Measurements from ENCODE around the gene ADAMTS20.

ADAMTS20 gene

DNA sequence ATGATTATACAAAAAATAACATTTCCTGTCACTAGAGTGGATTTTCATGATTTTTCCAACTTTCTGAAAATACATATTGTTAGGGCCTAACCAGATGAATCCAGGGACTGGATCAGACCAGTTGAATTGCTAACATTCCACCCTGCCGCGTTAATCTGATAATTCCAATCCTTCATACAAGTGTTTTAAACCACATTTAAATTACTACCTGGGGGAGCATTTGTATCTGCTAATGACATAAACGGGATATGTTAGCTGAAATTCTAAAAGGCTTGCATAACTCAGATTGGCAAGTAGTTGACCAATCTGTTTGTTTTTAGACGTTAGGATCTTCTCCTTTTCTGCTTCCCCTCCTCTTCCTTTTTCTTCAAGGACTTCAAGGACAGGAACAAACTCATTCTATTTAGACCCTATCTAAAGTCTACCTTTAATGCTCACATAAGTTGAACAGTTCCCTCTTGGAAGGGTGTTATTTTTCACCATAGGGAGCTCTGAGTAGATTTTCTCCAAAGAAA is 239.0 kb downstream of the ADAMTS20 start:
- DNase-seq, result no peak

DNA sequence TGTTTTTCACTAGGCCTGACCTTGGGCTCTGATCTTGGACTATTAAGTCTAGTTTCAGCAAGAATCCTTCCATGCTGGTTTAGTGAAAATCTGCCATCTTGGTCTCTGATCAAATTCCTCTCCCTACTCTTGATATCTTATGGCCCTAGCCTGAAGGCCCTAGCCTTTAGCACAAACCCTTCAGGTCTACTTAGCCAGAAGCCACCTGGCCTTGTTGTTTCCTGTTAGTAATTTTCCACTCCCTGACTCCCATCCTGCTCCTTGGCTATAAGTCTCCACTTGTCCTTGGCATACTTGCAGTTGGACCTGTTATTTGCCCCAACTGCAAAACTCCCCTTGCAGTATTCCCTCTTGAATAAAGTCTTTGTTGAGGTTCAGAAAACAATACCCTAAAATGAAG is 241.4 kb downstream of the ADAMTS20 start:
- no peak for DNase-seq

DNA sequence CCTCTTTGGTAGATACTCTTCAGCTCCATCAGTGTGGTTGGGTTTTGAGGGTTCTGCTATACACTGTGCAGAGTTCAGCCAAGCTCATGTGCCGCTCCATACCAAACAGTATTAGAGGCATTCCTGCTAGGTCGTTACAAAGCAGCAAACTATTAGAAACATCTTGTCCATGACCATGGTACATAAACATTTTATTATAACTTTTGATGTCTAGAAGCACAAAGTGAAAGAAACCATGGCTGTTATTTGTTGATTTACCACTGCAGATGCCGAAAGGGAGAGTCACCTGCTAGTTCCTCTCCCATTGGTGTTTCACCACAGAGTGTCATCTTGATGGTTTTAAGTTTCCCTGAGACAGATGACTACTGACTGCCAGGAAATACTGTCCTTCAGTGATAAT is 242.0 kb downstream of the ADAMTS20 start:
- no peak for DNase-seq

DNA sequence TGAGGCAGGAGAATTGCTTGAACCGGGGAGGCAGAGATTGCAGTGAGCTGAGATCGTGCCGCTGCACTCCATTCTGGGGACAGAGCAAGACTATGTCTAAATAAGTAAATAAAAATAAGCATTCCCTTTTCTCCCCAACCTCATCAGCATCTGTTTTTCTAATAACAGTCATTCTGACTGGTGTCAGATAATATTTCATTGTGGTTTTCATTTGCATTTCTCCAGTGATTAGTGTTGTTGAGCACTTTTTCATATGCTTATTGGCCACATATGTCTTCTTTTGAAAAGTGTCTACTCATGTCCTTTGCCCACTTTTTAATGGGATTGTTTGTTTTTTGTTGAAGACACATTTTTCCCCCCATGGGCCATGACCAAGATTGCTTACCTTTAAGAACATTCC is 243.2 kb downstream of the ADAMTS20 start:
- no peak for DNase-seq

DNA sequence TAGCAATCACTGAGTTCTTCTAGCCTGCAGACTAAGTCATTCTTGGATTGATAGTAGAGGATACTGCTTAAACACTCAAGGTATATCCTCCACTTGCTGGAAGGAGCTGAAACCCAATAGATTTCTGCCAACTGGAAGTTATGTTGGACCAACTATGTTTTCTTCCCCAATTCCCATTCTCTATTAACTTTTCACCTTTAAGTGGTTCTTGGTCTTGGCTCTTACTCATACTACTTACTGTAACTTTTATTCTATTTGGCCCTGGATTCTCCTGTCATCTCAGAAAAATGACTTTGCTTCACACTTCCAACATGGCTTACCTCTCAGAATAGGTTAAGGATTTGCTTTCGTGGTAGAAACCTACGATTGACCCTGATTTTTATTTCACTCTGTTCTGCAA is 244.9 kb downstream of the ADAMTS20 start:
- DNase-seq, result no peak

DNA sequence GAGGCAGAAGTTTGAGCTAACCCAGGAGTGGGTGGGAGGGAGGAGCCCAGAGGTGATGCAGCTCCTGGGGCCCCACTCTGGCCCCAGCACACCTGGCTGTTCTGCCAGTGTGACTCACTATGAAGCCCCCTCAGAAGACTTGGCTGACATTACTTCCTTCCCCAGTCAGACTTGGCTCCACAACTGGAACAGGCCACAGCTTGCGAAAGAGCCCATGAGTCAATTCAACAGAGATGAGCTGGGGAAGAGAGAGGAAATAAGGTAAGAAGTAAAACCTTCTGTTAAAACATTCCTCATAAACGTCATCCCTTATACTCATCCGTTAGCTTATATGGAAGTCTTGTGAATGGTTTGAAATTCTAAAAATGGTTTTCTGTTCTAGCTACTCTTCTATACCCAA is 245.9 kb downstream of the ADAMTS20 start:
- no peak for DNase-seq

DNA sequence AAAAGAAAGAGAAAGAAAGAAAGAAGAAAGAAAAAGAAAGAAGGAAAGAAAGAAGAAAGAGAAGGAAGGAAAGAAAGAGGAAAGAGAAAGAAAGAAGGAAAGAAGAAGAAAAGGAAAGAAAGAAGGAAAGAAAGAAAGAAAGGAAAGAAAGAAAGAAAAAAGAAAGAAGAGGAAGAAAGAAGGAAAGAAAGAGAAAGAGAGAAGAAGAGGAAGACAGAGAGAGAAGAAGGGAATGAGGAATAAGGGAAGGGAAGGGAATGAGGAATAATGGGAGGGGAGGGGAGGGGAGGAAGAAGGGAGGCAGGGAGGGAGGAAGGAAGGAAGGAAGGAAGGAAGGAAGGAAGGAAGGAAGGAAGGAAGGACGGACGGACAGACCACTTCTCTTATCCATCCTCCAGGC is 246.9 kb downstream of the ADAMTS20 start:
- DNase-seq, result no peak

Data from cerebellar nuclear complex (tissue), 1 donor.